Suppressor macrophage treated with lipopolysaccharide for 4 hours (primary cell): ENCODE measurements around the gene PIGL.
"Not testable (repeated sequence)": the region's sequence is repeated elsewhere in the genome, so short reads cannot be mapped to it uniquely, and the experiment has no call there.

Source experiments
- DNase-seq: peaks from one replicate; pipeline ENCODE4 v3.0.0-alpha.2; 2020

The PIGL gene

GRCh38 chr17:16222406-16222805 is 5.4 kb downstream of the PIGL start:
- no peak for DNase-seq

GRCh38 chr17:16229912-16230561 is 13.0 kb downstream of the PIGL start:
- DNase-seq = not testable (repeated sequence)

GRCh38 chr17:16232391-16232790 is 15.4 kb downstream of the PIGL start:
- no peak for DNase-seq

GRCh38 chr17:16239931-16240330 is 22.9 kb downstream of the PIGL start:
- DNase-seq = no peak

GRCh38 chr17:16241906-16242399 is 24.9 kb downstream of the PIGL start:
- no peak for DNase-seq

- DNase-seq = no peak
Measured at GRCh38 chr17:16243385-16243784, 26.4 kb downstream of the PIGL start.

GRCh38 chr17:16243801-16244567 is 27.0 kb downstream of the PIGL start:
- DNase-seq = no peak

- no peak for DNase-seq
Measured at GRCh38 chr17:16247586-16247984, 30.6 kb downstream of the PIGL start.

- peak; percentile 70 for DNase-seq
Measured at GRCh38 chr17:16250635-16251034, 33.6 kb downstream of the PIGL start.

- no peak for DNase-seq
Measured at GRCh38 chr17:16251043-16251442, 34.0 kb downstream of the PIGL start.

- DNase-seq = no peak
Measured at GRCh38 chr17:16251556-16251955, 34.5 kb downstream of the PIGL start.

- no peak for DNase-seq
Measured at GRCh38 chr17:16254773-16255400, 37.9 kb downstream of the PIGL start.

- DNase-seq = no peak
Measured at GRCh38 chr17:16255481-16255921, 38.5 kb downstream of the PIGL start.

GRCh38 chr17:16258901-16259300 is 41.9 kb downstream of the PIGL start:
- DNase-seq = no peak

GRCh38 chr17:16259926-16260325 is 42.9 kb downstream of the PIGL start:
- no peak for DNase-seq

GRCh38 chr17:16261049-16261448 is 44.0 kb downstream of the PIGL start:
- no peak for DNase-seq

GRCh38 chr17:16262201-16262600 is 45.2 kb downstream of the PIGL start:
- DNase-seq = no peak

GRCh38 chr17:16267174-16267573 is 50.2 kb downstream of the PIGL start:
- no peak for DNase-seq

GRCh38 chr17:16269658-16270057 is 52.6 kb downstream of the PIGL start:
- no peak for DNase-seq

- no peak for DNase-seq
Measured at GRCh38 chr17:16272111-16272840, 55.3 kb downstream of the PIGL start.

GRCh38 chr17:16273499-16273898 is 56.5 kb downstream of the PIGL start:
- DNase-seq = no peak

- no peak for DNase-seq
Measured at GRCh38 chr17:16273929-16274339, 56.9 kb downstream of the PIGL start.

GRCh38 chr17:16275024-16275423 is 58.0 kb downstream of the PIGL start:
- no peak for DNase-seq
